Stomach (tissue), 9 donors: ENCODE results near the gene ITGAE. TPM values are rescaled to one million over a fixed set of nuclear protein-coding genes. Genes with fewer than 3 reads are reported as not detected.
A peak's percentile ranks its signal among the peaks of the same experiment; 100 is the strongest.

ENCODE experiments used
- DNase-seq, 2 donors: peaks; one replicate each; pipeline versions ENCODE4 v3.0.0 to v3.0.0-alpha.2; 2013 to 2019
- H3K27ac ChIP-seq, 5 donors: fragments of 200-600 bp in 4 of 5; sonication (generic) in 4 of 5; one replicate each; pipeline ENCODE4 v1.5.1; 2013 to 2019; ENCODE audit warnings: mild to moderate bottlenecking in 1 of 5, moderate library complexity in 1 of 5
- H3K27me3 ChIP-seq, 3 donors: fragments of 200-600 bp; sonication (generic); one replicate each; pipeline ENCODE4 v1.5.1; 2017 to 2019; ENCODE audit warnings: mixed run types in 1 of 3
- H3K36me3 ChIP-seq, 4 donors: fragments of 200-600 bp; sonication (generic); 1 replicate in 3 of 4; 2 replicates in 1 of 4; pipeline ENCODE4 v1.5.1; 2016 to 2019
- H3K4me1 ChIP-seq, 4 donors: fragments of 200-600 bp; sonication (generic); one replicate each; pipeline ENCODE4 v1.5.1; 2016 to 2019
- H3K4me3 ChIP-seq, 4 donors: fragments of 200-600 bp; sonication (generic) in 3 of 4; one replicate each; pipeline ENCODE4 v1.5.1; 2016 to 2019; ENCODE audit warnings: mild to moderate bottlenecking in 1 of 4
- H3K9me3 ChIP-seq, 4 donors: fragments of 200-600 bp; sonication (generic); one replicate each; pipeline ENCODE4 v1.5.1; 2016 to 2019
- CTCF ChIP-seq, 7 experiments: fragments of 450-650 bp in 4 of 7; fragments of 200-600 bp in 3 of 7; sonication (generic) in 3 of 7; IDR thresholded peaks; one replicate each; pipeline ENCODE4 v1.5.1; 2016 to 2019; ENCODE audit warnings: antibody characterized with exemption in 7 of 7, control low read depth in 2 of 7, mild to moderate bottlenecking in 1 of 7
- EP300 ChIP-seq: sonication (generic); formaldehyde crosslinking; IDR thresholded peaks from one replicate; pipeline ENCODE4 v1.6.1; 2017; ENCODE audit warnings: antibody characterized with exemption
- POLR2A ChIP-seq, 4 donors: fragments of 450-650 bp; IDR thresholded peaks; one replicate each; pipeline ENCODE4 v1.6.1; 2016; ENCODE audit warnings: antibody characterized with exemption in 4 of 4, control low read depth in 2 of 4, mild to moderate bottlenecking in 1 of 4, moderate library complexity in 1 of 4
- POLR2AphosphoS5 ChIP-seq, 3 donors: sonication (generic); formaldehyde crosslinking; IDR thresholded peaks; one replicate each; pipeline ENCODE4 v1.6.1; 2016; ENCODE audit warnings: antibody characterized with exemption in 3 of 3
- WGBS, 5 donors: extraction: QIAGEN DNeasy Blood & Tissue Kit in 3 of 5; methylation state at CpG; one replicate each; pipeline versions ENCODE4 v1.1.5 to v1.1.7; 2013 to 2018; 5-methylcytosine and 5-hydroxymethylcytosine counted together
- intact Hi-C: fragments of 100-400 bp; cut with DNase I; formaldehyde crosslinking; loops from one replicate; pipeline ENCODE4 v1.15.1; 2023; ENCODE audit warnings: low total_unique reads
- polyA plus RNA-seq, 3 donors: library from polyadenylated mRNA; stranded (reverse); fragments of 200-250 nt; gene quantifications; one replicate each; pipeline ENCODE4 v1.2.3, GENCODE V29; 2013
- total RNA-seq, 5 donors: library from RNA; depleted of rRNA; stranded (reverse); fragments of >200 nt; gene quantifications; one replicate each; pipeline versions ENCODE4 v1.1.0 to v1.2.3, GENCODE V29; 2014 to 2016
- donor health status: healthy with polysubstance abuse.
- donor health status: Bipolar disorder and iron deficiency.
- donor health status: healthy.

ITGAE gene
- total and polyA plus RNA-seq, 8 donors = 4.5 to 66.8 (median 31.0) TPM

- DNase-seq = peak in 1 of 2 donors; percentile 51
- 54 to 71% (median 66%) methylated on average over 19 of the region's 19 CpGs for WGBS, 5 donors
- TF ChIP-seq CTCF (IDR thresholded peaks at IDR 0.05) = no peak
- peak; percentile 44 to 93 (median 53) for TF ChIP-seq POLR2AphosphoS5 (IDR thresholded peaks at IDR 0.05)
- peak; percentile 58 for TF ChIP-seq EP300
- no peak for TF ChIP-seq POLR2A (IDR thresholded peaks at IDR 0.05)
Measured at GRCh38 chr17:3802461-3803307, 1.7 kb upstream of the ITGAE start.

GRCh38 chr17:3801792-3802191 lies 804 bp upstream of the ITGAE start:
- H3K4me1 ChIP-seq = peaks cover 0 to 38% (median 14%) of the 10 kb centered on the region in 4 donors

More at GRCh38 chr17:3802461-3803307, 1.7 kb upstream of the ITGAE start:
- intact Hi-C loops = no loop called here
- H3K9me3 ChIP-seq = no peaks in the 10 kb centered on the region
- peaks cover 0 to 38% (median 14%) of the 10 kb centered on the region in 4 donors for H3K4me1 ChIP-seq
- H3K4me3 ChIP-seq = no peak overlapping the region
- no peaks in the 10 kb centered on the region for H3K27me3 ChIP-seq
- H3K27ac ChIP-seq = peak overlapping the region; percentile 37 to 78 (median 74)
- peaks cover 0 to 24% (median 21%) of the 10 kb centered on the region in 4 donors for H3K36me3 ChIP-seq

GRCh38 chr17:3801347-3801746 lies 359 bp upstream of the ITGAE start:
- Histone ChIP-seq H3K4me1 (peaks cover 0 to 38% (median 14%) of the 10 kb centered on the region in 4 donors), H3K4me3 (peak overlapping the region in 2 of 4 donors; percentile 12 to 15), H3K27me3 (no peaks in the 10 kb centered on the region), H3K36me3 (peaks cover 0 to 11% (median 9%) of the 10 kb centered on the region in 4 donors), H3K27ac (peak overlapping the region in 3 of 5 donors; percentile 36 to 78 (median 74)), H3K9me3 (no peaks in the 10 kb centered on the region)
- intact Hi-C loops = no loop called here
- TF ChIP-seq EP300 (no peak), POLR2AphosphoS5 (IDR thresholded peaks at IDR 0.05) (no peak), POLR2A (IDR thresholded peaks at IDR 0.05) (no peak), CTCF (IDR thresholded peaks at IDR 0.05) (no peak)
- WGBS, 5 donors = 73 to 92% (median 85%) methylated on average over 5 to 7 of the region's 7 CpGs
- DNase-seq = no peak

More at GRCh38 chr17:3801792-3802191, 804 bp upstream of the ITGAE start:
- Histone ChIP-seq H3K27me3 (no peaks in the 10 kb centered on the region), H3K36me3 (peaks cover 0 to 15% (median 12%) of the 10 kb centered on the region in 4 donors), H3K9me3 (no peaks in the 10 kb centered on the region), H3K4me3 (no peak overlapping the region), H3K27ac (peak overlapping the region in 4 of 5 donors; percentile 14 to 78 (median 76))
- DNase-seq = no peak
- no peak for TF ChIP-seq CTCF (IDR thresholded peaks at IDR 0.05)
- 89 to 94% (median 92%) methylated on average over 10 of the region's 10 CpGs for WGBS, 5 donors
- intact Hi-C loops = no loop called here

- TF ChIP-seq POLR2AphosphoS5 (IDR thresholded peaks at IDR 0.05) = no peak
- no peak for TF ChIP-seq POLR2A (IDR thresholded peaks at IDR 0.05)
- Histone ChIP-seq H3K36me3 (no peaks in the 10 kb centered on the region), H3K4me1 (peaks cover 0 to 50% (median 20%) of the 10 kb centered on the region in 4 donors), H3K9me3 (no peaks in the 10 kb centered on the region), H3K27ac (peak overlapping the region in 2 of 5 donors; percentile 36 to 49), H3K27me3 (no peaks in the 10 kb centered on the region), H3K4me3 (peak overlapping the region in 1 of 4 donors; percentile 12)
- intact Hi-C loops = no loop called here
- whole genome bisulfite sequencing, 5 donors = 77 to 89% (median 81%) methylated on average over 10 to 12 of the region's 12 CpGs
- DNase-seq = no peak
Measured at GRCh38 chr17:3799181-3799945, 1.6 kb downstream of the ITGAE start.
